ENCODE measurements around the gene TRIM59.

Gene TRIM59

GRCh38 chr3:160402221-160403027, 47.2 kb downstream of the TRIM59 start:
- ChIA-PET POLR2A (interaction anchor here (0.7 to 1.4 kb wide), 3 partner anchors 47 to 565 kb away, joined by 3 to 7 read pairs (median 3); partner anchors contain the start of gene TRIM59), CTCF (interaction anchor here (0.6 to 2.5 kb wide), 2 partner anchors 12 to 32 kb away, joined by 5 to 12 read pairs; no protein-coding TSS in a partner anchor)
- Histone ChIP-seq H3K4me3 (ENCODE audit: low read depth, low read length) (peak overlapping the region; percentile 72), H3K4me1 (ENCODE audit: control insufficient read depth, insufficient read depth, low read length) (no peaks in the 10 kb centered on the region), H3K27ac (ENCODE audit: extremely low read depth, low read depth, low read length) (no peak overlapping the region), H3K9me3 (ENCODE audit: control insufficient read depth, insufficient read depth, low read depth, low read length) (no peaks in the 10 kb centered on the region), H3K36me3 (ENCODE audit: control insufficient read depth in 2 of 2, insufficient read depth in 1 of 2, low read length in 2 of 2) (peaks cover 6 to 59% of the 10 kb centered on the region in 2 experiments; a peak in 2 of 3 replicates)
- no peak for TF ChIP-seq WT1 (tag by site-specific recombination; IDR thresholded peaks at IDR 0.05)
- no peak for TF ChIP-seq ZNF704 (tag by site-specific recombination; IDR thresholded peaks at IDR 0.05)
- no peak for TF ChIP-seq ZNF776 (tag by site-specific recombination; IDR thresholded peaks at IDR 0.05; ENCODE audit: borderline replicate concordance)
- TF ChIP-seq TCF7L2 (IDR thresholded peaks at IDR 0.05; ENCODE audit: borderline replicate concordance, low read depth, low read length) = no peak
- TF ChIP-seq PRDM1 (tag by site-specific recombination; IDR thresholded peaks at IDR 0.05) = peak; percentile 35; the same call in 1 of the 2 replicates
- peak; percentile 65 for TF ChIP-seq PRDM6 (tag by site-specific recombination; IDR thresholded peaks at IDR 0.05)

GRCh38 chr3:160401291-160402095, 48.1 kb downstream of the TRIM59 start:
- POLR2A ChIA-PET = interaction anchor here (0.6 to 1.4 kb wide), 3 partner anchors 10 to 48 kb away, joined by 3 to 7 read pairs (median 4); partner anchors contain the start of gene TRIM59

More at GRCh38 chr3:160401291-160402095, 48.1 kb downstream of the TRIM59 start:
- 0 out of 2 replicates have a peak, but pooled peaks have one; percentile 8 for TF ChIP-seq BCL11B (tag by site-specific recombination; IDR thresholded peaks at IDR 0.05; ENCODE audit: low read depth)
- TF ChIP-seq HIC1 (tag by site-specific recombination; IDR thresholded peaks at IDR 0.05) = no peak
- peak; percentile 95 for TF ChIP-seq PRDM1 (tag by site-specific recombination; IDR thresholded peaks at IDR 0.05)
- TF ChIP-seq ZSCAN4 (tag by site-specific recombination; IDR thresholded peaks at IDR 0.05) = no peak
- TF ChIP-seq ZNF16 (tag by site-specific recombination; IDR thresholded peaks at IDR 0.05; ENCODE audit: low read depth) = no peak
- TF ChIP-seq ZNF366 (tag by site-specific recombination; conservative IDR thresholded peaks at IDR 0.05) = peak; percentile 54; the same call in 1 of the 2 replicates
- TF ChIP-seq KLF16 (tag by site-specific recombination; IDR thresholded peaks at IDR 0.05) = no peak
- TF ChIP-seq ZNF600 (tag by site-specific recombination; IDR thresholded peaks at IDR 0.05) = 0 out of 2 replicates have a peak, but pooled peaks have one; percentile 12
- no peak for TF ChIP-seq ZNF2 (tag by site-specific recombination; IDR thresholded peaks at IDR 0.05)
- no peak for TF ChIP-seq ZBTB20 (tag by site-specific recombination; IDR thresholded peaks at IDR 0.05)
- TF ChIP-seq ZNF830 (tag by site-specific recombination; IDR thresholded peaks at IDR 0.05; ENCODE audit: low read depth) = no peak
- CTCF ChIA-PET = interaction anchor here (0.6 to 2.5 kb wide), 2 partner anchors 12 to 25 kb away, joined by 4 to 12 read pairs; no protein-coding TSS in a partner anchor
- H3K4me3 ChIP-seq (ENCODE audit: low read depth, low read length) = peak overlapping the region; percentile 72
- H3K9me3 ChIP-seq (ENCODE audit: control insufficient read depth, insufficient read depth, low read depth, low read length) = no peaks in the 10 kb centered on the region
- H3K36me3 ChIP-seq (ENCODE audit: control insufficient read depth in 2 of 2, insufficient read depth in 1 of 2, low read length in 2 of 2) = peaks cover 6 to 50% of the 10 kb centered on the region in 2 experiments; a peak in 2 of 3 replicates
- H3K27ac ChIP-seq (ENCODE audit: extremely low read depth, low read depth, low read length) = peak overlapping the region; percentile 91
- no peaks in the 10 kb centered on the region for H3K4me1 ChIP-seq (ENCODE audit: control insufficient read depth, insufficient read depth, low read length)
